WTC11 (cell line): Measurements from ENCODE around the gene PTGES2.

ENCODE experiments used
- ATF1 ChIP-seq: sonication (generic); formaldehyde crosslinking; IDR thresholded peaks from 2 replicates; pipeline ENCODE4 v1.8.1; 2023; ENCODE audit warnings: mild to moderate bottlenecking, moderate library complexity, missing genetic modification reagents
- ESRRA ChIP-seq: sonication (generic); formaldehyde crosslinking; IDR thresholded peaks from 2 replicates; pipeline ENCODE4 v1.8.1; 2022; ENCODE audit warnings: mild to moderate bottlenecking, missing genetic modification reagents, borderline replicate concordance
- JUN ChIP-seq: sonication (generic); formaldehyde crosslinking; IDR thresholded peaks from 2 replicates; pipeline ENCODE4 v1.8.0; 2023; ENCODE audit warnings: mild to moderate bottlenecking, missing genetic modification reagents
- NR2C2 ChIP-seq: sonication (generic); formaldehyde crosslinking; IDR thresholded peaks from 2 replicates; pipeline ENCODE4 v1.8.0; 2022; ENCODE audit warnings: mild to moderate bottlenecking, missing genetic modification reagents
- SP1 ChIP-seq: sonication (generic); formaldehyde crosslinking; conservative IDR thresholded peaks from 2 replicates; pipeline ENCODE4 v1.8.1; 2022; ENCODE audit warnings: missing genetic modification reagents
- TEAD4 ChIP-seq: sonication (generic); formaldehyde crosslinking; IDR thresholded peaks from 2 replicates; pipeline ENCODE4 v1.8.0; 2022; ENCODE audit warnings: mild to moderate bottlenecking, missing genetic modification reagents
- ZBTB21 ChIP-seq: sonication (generic); formaldehyde crosslinking; IDR thresholded peaks from 2 replicates; pipeline ENCODE4 v1.8.1; 2023; ENCODE audit warnings: mild to moderate bottlenecking, missing genetic modification reagents, borderline replicate concordance
- TF ChIP-seq, protein P1 (sequence below): fragments of 200-600 bp; IDR thresholded peaks from 2 replicates; pipeline ENCODE4 v1.8.0; 2022; ENCODE audit warnings: antibody characterized with exemption
- TF ChIP-seq, protein P2 (sequence below): sonication (generic); formaldehyde crosslinking; IDR thresholded peaks from 2 replicates; pipeline ENCODE4 v1.8.0; 2023; ENCODE audit warnings: mild to moderate bottlenecking, missing genetic modification reagents
- TF ChIP-seq, protein P3 (sequence below): sonication (generic); formaldehyde crosslinking; IDR thresholded peaks from 2 replicates; pipeline ENCODE4 v1.8.1; 2022; ENCODE audit warnings: low read depth, missing genetic modification reagents, borderline replicate concordance

DNA sequence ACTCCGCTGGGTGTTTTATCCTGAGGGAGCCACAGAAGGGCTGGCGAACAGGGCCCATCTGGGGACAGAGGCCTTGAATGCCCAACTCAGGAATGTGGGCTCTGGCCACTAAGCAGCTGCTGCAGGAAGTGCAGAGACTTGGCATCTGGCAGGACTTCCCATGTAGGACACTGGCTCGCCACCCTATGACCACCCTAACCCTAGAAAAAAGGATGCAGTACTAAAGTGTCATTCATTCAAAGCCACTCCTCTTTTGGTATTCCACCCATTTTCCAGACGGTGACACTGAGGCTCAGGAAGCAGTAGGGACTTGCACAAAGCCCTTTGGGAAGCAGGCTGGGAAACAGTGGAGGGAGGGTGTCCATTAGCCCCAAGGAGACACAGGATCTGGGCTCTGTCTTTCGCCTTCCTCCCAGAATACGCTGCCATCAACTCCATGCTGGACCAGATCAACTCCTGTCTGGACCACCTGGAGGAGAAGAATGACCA, 35.5 kb upstream of the PTGES2 start:
- no peak for TF ChIP-seq ESRRA (CRISPR knock-in tag)
- TF ChIP-seq, protein P1, sequence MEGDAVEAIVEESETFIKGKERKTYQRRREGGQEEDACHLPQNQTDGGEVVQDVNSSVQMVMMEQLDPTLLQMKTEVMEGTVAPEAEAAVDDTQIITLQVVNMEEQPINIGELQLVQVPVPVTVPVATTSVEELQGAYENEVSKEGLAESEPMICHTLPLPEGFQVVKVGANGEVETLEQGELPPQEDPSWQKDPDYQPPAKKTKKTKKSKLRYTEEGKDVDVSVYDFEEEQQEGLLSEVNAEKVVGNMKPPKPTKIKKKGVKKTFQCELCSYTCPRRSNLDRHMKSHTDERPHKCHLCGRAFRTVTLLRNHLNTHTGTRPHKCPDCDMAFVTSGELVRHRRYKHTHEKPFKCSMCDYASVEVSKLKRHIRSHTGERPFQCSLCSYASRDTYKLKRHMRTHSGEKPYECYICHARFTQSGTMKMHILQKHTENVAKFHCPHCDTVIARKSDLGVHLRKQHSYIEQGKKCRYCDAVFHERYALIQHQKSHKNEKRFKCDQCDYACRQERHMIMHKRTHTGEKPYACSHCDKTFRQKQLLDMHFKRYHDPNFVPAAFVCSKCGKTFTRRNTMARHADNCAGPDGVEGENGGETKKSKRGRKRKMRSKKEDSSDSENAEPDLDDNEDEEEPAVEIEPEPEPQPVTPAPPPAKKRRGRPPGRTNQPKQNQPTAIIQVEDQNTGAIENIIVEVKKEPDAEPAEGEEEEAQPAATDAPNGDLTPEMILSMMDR = no peak
- TF ChIP-seq NR2C2 (CRISPR knock-in tag) = no peak
- no peak for TF ChIP-seq ZBTB21 (CRISPR knock-in tag)
- TF ChIP-seq SP1 (CRISPR knock-in tag) = no peak
- TF ChIP-seq, protein P2, sequence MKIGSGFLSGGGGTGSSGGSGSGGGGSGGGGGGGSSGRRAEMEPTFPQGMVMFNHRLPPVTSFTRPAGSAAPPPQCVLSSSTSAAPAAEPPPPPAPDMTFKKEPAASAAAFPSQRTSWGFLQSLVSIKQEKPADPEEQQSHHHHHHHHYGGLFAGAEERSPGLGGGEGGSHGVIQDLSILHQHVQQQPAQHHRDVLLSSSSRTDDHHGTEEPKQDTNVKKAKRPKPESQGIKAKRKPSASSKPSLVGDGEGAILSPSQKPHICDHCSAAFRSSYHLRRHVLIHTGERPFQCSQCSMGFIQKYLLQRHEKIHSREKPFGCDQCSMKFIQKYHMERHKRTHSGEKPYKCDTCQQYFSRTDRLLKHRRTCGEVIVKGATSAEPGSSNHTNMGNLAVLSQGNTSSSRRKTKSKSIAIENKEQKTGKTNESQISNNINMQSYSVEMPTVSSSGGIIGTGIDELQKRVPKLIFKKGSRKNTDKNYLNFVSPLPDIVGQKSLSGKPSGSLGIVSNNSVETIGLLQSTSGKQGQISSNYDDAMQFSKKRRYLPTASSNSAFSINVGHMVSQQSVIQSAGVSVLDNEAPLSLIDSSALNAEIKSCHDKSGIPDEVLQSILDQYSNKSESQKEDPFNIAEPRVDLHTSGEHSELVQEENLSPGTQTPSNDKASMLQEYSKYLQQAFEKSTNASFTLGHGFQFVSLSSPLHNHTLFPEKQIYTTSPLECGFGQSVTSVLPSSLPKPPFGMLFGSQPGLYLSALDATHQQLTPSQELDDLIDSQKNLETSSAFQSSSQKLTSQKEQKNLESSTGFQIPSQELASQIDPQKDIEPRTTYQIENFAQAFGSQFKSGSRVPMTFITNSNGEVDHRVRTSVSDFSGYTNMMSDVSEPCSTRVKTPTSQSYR (CRISPR knock-in tag) = no peak
- TF ChIP-seq JUN = no peak
- TF ChIP-seq ATF1 (CRISPR knock-in tag) = no peak
- TF ChIP-seq TEAD4 (CRISPR knock-in tag) = no peak
- TF ChIP-seq, protein P3, sequence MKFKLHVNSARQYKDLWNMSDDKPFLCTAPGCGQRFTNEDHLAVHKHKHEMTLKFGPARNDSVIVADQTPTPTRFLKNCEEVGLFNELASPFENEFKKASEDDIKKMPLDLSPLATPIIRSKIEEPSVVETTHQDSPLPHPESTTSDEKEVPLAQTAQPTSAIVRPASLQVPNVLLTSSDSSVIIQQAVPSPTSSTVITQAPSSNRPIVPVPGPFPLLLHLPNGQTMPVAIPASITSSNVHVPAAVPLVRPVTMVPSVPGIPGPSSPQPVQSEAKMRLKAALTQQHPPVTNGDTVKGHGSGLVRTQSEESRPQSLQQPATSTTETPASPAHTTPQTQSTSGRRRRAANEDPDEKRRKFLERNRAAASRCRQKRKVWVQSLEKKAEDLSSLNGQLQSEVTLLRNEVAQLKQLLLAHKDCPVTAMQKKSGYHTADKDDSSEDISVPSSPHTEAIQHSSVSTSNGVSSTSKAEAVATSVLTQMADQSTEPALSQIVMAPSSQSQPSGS (CRISPR knock-in tag) = no peak
